Endodermal cell (in vitro differentiated cells): ENCODE results near the gene PLPP4. TPM values are rescaled to one million over a fixed set of nuclear protein-coding genes. Genes with fewer than 3 reads are reported as not detected.

ENCODE experiments used
- DNase-seq: peaks from one replicate; pipeline ENCODE4 v3.0.0-alpha.2; 2017
- H3K27ac ChIP-seq: 2 replicates; pipeline ENCODE4 v1.5.1; 2013; ENCODE audit warnings: mild to moderate bottlenecking, low read depth, low read length, moderate library complexity
- H3K27me3 ChIP-seq: 2 replicates; pipeline ENCODE4 v1.6.1; 2013; ENCODE audit warnings: mild to moderate bottlenecking, low read length, moderate library complexity; ENCODE audit not compliant: insufficient read depth, control insufficient read depth, poor library complexity, severe bottlenecking
- H3K36me3 ChIP-seq: 2 replicates; pipeline ENCODE4 v1.7.0; 2013; ENCODE audit warnings: mild to moderate bottlenecking, low read length, moderate library complexity; ENCODE audit not compliant: control insufficient read depth, insufficient read depth
- H3K4me1 ChIP-seq: one replicate; pipeline ENCODE4 v1.7.0; 2013; ENCODE audit warnings: low read length; ENCODE audit not compliant: control insufficient read depth, insufficient read depth
- H3K4me3 ChIP-seq: 2 replicates; pipeline ENCODE4 v1.5.1; 2013; ENCODE audit warnings: mild to moderate bottlenecking, low read length, moderate library complexity
- H3K9ac ChIP-seq: 2 replicates; pipeline ENCODE4 v1.6.1; 2013; ENCODE audit warnings: mild to moderate bottlenecking, low read length, moderate library complexity; ENCODE audit not compliant: poor library complexity, severe bottlenecking; ENCODE audit errors: extremely low read depth
- H3K9me3 ChIP-seq: 2 replicates; pipeline ENCODE4 v1.6.1; 2013; ENCODE audit warnings: mild to moderate bottlenecking, low read length, moderate library complexity; ENCODE audit not compliant: control insufficient read depth
- H3K27ac Mint-ChIP-seq: 2 replicates; pipeline ENCODE4 v1.8.0; 2020; ENCODE audit warnings: mixed read lengths
- H3K27me3 Mint-ChIP-seq: 2 replicates; pipeline ENCODE4 v1.8.0; 2021; ENCODE audit warnings: mild to moderate bottlenecking, mixed read lengths; ENCODE audit not compliant: insufficient read depth
- H3K36me3 Mint-ChIP-seq: 2 replicates; pipeline ENCODE4 v1.8.0; 2020; ENCODE audit warnings: low read depth, mixed read lengths
- H3K4me1 Mint-ChIP-seq: 2 replicates; pipeline ENCODE4 v1.8.0; 2020; ENCODE audit warnings: mixed read lengths
- H3K4me3 Mint-ChIP-seq: 2 replicates; pipeline ENCODE4 v1.8.0; 2020; ENCODE audit warnings: mild to moderate bottlenecking, moderate library complexity, mixed read lengths
- H3K9me3 Mint-ChIP-seq: 2 replicates; pipeline ENCODE4 v1.8.0; 2020; ENCODE audit warnings: mild to moderate bottlenecking, mixed read lengths
- WGBS, 2 experiments: methylation state at CpG; one replicate each; pipeline versions ENCODE4 v1.1.5 to v1.1.7; 2013; ENCODE audit warnings: missing lambda C conversion rate in 2 of 2, mixed read lengths in 1 of 2; ENCODE audit not compliant: insufficient coverage in 1 of 2, insufficient read length in 1 of 2; 5-methylcytosine and 5-hydroxymethylcytosine counted together
- total RNA-seq, 2 donors: library from RNA; stranded (reverse); fragmentation: NEBNext Ultra II Directional in 1 of 2; extraction: Animal tissue kit (Norgen Biotek cat#: 25700) in 1 of 2; gene quantifications; 2 replicates in 1 of 2; 3 replicates in 1 of 2; pipeline ENCODE4 v1.2.1, GENCODE V29; 2021
- TF ChIP-seq, protein P1 (sequence below): fragments of 200-600 bp; sonication (generic); conservative IDR thresholded peaks from 2 replicates; pipeline ENCODE4 v1.5.0; 2021; ENCODE audit warnings: antibody characterized with exemption, mild to moderate bottlenecking

Gene PLPP4
- total RNA-seq, 2 donors from 2014 or later, result 8.7 to 14.4 TPM

DNA sequence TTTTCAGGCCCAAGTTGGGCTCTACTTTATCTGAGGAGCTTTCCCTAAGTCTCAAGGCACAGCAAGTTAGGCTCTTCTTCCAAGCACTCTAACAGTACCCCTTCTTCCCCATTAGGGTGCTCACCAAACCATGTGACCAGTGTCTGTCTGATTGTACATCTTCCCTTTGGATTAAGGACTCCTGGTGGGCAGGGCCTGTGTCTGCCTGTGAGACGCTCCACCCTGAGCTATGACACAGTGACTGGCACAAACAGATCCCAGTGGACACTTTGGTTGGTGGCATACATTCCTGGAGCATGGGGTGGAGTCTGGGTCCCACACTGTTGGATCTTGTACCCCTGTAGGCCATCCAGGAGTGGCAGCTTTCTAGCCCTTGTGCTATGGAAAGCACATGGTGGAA lies 23.8 kb downstream of the PLPP4 start:
- H3K36me3 Mint-ChIP-seq, result peaks cover 22% of the 10 kb centered on the region
- WGBS, 2 experiments, result 93% methylated on average over 1 of the region's 1 CpG; no CpG with 5 or more reads in 1 of the 2 experiments
- DNase-seq, result no peak
- Histone ChIP-seq H3K4me1 (no peaks in the 10 kb centered on the region), H3K27me3 (no peaks in the 10 kb centered on the region), H3K9me3 (peaks cover 21% of the 10 kb centered on the region), H3K9ac (no peak overlapping the region), H3K36me3 (no peaks in the 10 kb centered on the region), H3K27ac (no peak overlapping the region), H3K4me3 (no peak overlapping the region)
- H3K27ac Mint-ChIP-seq, result no peak overlapping the region
- H3K4me1 Mint-ChIP-seq, result no peaks in the 10 kb centered on the region
- no peak overlapping the region for H3K4me3 Mint-ChIP-seq
- H3K27me3 Mint-ChIP-seq, result peaks cover 2% of the 10 kb centered on the region
- TF ChIP-seq, protein P1, sequence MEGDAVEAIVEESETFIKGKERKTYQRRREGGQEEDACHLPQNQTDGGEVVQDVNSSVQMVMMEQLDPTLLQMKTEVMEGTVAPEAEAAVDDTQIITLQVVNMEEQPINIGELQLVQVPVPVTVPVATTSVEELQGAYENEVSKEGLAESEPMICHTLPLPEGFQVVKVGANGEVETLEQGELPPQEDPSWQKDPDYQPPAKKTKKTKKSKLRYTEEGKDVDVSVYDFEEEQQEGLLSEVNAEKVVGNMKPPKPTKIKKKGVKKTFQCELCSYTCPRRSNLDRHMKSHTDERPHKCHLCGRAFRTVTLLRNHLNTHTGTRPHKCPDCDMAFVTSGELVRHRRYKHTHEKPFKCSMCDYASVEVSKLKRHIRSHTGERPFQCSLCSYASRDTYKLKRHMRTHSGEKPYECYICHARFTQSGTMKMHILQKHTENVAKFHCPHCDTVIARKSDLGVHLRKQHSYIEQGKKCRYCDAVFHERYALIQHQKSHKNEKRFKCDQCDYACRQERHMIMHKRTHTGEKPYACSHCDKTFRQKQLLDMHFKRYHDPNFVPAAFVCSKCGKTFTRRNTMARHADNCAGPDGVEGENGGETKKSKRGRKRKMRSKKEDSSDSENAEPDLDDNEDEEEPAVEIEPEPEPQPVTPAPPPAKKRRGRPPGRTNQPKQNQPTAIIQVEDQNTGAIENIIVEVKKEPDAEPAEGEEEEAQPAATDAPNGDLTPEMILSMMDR, result no peak
- peaks cover 29% of the 10 kb centered on the region for H3K9me3 Mint-ChIP-seq

DNA sequence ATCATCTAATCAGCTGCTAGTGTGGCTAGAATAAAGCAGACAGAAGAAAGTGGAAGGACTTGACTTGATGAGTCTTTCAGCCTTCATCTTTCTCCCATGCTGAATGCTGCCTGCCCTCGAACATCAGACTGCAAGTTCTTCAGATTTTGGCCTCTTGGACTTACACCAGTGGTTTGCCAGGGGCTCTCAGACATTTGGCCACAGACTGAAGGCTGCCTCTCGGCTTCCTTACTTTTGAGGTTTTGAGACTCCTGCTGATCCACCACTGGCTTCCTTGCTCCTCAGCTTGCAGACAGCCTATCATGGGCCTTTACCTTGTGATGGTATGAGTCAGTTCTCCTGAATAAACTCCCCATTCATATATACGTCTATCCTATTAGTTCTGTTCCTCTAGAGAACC lies 26.0 kb downstream of the PLPP4 start:
- no peak for DNase-seq
- H3K4me3 Mint-ChIP-seq, result no peak overlapping the region

DNA sequence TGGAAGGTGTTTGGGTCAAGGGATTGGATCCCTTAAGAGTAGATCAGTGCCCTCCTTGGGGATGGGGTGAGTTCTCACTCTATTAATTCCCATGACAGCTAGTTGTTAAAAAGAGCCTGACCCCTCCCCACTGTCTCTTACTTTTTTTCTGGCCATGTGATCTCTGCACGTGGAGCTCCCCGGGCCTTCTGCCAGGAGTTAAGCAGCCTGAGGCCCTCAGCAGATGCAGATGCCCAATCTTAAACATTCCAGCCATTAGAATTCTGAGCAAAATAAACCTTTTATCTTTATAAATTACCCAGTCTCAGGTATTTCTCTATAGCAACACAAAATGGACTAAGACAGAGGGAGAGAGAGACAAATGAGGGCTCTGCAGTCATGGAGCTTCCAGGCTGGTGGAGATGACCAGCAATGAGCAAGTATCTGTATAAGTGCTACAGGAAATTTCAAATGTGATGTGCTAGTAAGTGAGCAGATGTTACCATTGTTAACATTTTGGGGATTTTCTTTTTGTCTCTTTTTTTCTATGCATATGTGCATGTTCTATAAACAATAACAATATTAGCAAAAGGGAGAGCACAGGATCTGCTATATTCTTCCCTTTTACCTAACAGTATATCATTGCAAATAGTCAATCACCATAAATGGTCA lies 26.7 kb downstream of the PLPP4 start:
- Mint-ChIP-seq H3K9me3 (peaks cover 29% of the 10 kb centered on the region), H3K4me3 (no peak overlapping the region), H3K36me3 (peaks cover 22% of the 10 kb centered on the region), H3K4me1 (peaks cover 25% of the 10 kb centered on the region), H3K27me3 (peaks cover 2% of the 10 kb centered on the region), H3K27ac (no peak overlapping the region)
- Histone ChIP-seq H3K36me3 (no peaks in the 10 kb centered on the region), H3K9ac (no peak overlapping the region), H3K4me1 (peaks cover 13% of the 10 kb centered on the region), H3K27me3 (no peaks in the 10 kb centered on the region), H3K9me3 (peaks cover 21% of the 10 kb centered on the region), H3K4me3 (no peak overlapping the region), H3K27ac (no peak overlapping the region)
- DNase-seq, result no peak
- TF ChIP-seq, protein P1, result no peak
- WGBS, 2 experiments, result 88 to 92% methylated on average over 2 of the region's 2 CpGs

More for the DNA sequence above, 26.0 kb downstream of the PLPP4 start:
- no peaks in the 10 kb centered on the region for H3K36me3 ChIP-seq
- Mint-ChIP-seq H3K36me3 (peaks cover 22% of the 10 kb centered on the region), H3K27me3 (peaks cover 2% of the 10 kb centered on the region), H3K27ac (no peak overlapping the region), H3K9me3 (peaks cover 29% of the 10 kb centered on the region), H3K4me1 (peaks cover 17% of the 10 kb centered on the region)
- WGBS, 2 experiments, result 83 to 96% methylated on average over 1 to 3 of the region's 3 CpGs
- TF ChIP-seq, protein P1, result no peak
- H3K9ac ChIP-seq, result no peak overlapping the region
- H3K9me3 ChIP-seq, result peaks cover 21% of the 10 kb centered on the region
- no peak overlapping the region for H3K4me3 ChIP-seq
- H3K4me1 ChIP-seq, result peaks cover 10% of the 10 kb centered on the region
- H3K27ac ChIP-seq, result no peak overlapping the region
- no peaks in the 10 kb centered on the region for H3K27me3 ChIP-seq
